ENCODE data around the gene IL11. TPM values are rescaled to one million over a fixed set of nuclear protein-coding genes. Genes with fewer than 3 reads are reported as not detected.

IL11 gene
- total and polyA plus RNA-seq, 2 of the 13 experiments (the other 11 are each of a cell fraction or from before 2014, with no cell fraction given) = 2.5 to 2.9 TPM

DNA sequence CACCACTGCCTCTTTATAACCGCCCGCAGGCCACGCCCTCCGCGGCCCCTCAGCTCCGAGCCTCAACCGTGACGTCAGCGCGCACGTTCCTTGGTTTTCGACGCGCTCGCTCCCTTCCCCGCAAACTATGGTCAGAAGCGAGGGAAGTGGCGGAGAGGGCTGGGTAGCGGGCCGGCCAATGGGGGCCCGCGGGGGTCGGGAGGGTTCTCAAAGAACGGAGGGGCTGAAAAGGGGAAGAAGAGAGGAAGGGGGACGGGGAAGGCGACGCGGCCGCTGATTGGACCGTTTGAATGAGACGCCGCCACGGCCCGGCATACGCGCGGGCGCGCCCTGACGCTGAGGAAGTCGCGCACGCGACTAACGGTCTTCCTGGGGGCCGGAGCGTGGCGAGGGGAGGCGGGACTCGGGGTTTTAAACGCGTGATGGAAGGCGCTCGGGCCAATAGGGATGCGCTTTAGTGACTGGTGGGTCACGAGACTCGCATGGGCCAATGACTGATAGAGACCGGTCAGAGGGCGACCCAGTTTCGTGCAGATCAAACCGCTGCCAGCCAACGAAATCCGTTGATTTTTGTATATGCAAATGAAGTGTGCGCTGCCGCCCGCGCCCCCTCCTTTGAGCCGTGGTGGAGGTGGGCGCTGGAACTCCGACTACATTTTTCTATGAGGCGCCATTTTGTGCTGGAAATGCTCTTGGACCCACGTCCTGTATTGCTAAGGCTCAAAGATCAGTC is 37.7 kb upstream of the IL11 start (continued):
- peak; percentile 69; the same call in 1 of the 2 replicates for TF ChIP-seq CBFB (CRISPR knock-in tag; IDR thresholded peaks at IDR 0.05)
- peak; percentile 98 for TF ChIP-seq CREB1 (IDR thresholded peaks at IDR 0.05)
- TF ChIP-seq CREB1 (CRISPR knock-in tag; IDR thresholded peaks at IDR 0.05) = peak; percentile 94
- peak; percentile 55; the same call in 1 of the 2 replicates for TF ChIP-seq ZHX1 (CRISPR knock-in tag; IDR thresholded peaks at IDR 0.05; ENCODE audit: low read depth)
- TF ChIP-seq HOXA9 (CRISPR knock-in tag; IDR thresholded peaks at IDR 0.05; ENCODE audit: borderline replicate concordance) = peak; percentile 81; the same call in 1 of the 2 replicates
- no peak for TF ChIP-seq HIVEP1 (CRISPR knock-in tag; IDR thresholded peaks at IDR 0.05)
- peak; percentile 49 for TF ChIP-seq TEAD3 (CRISPR knock-in tag; optimal IDR thresholded peaks at IDR 0.05; ENCODE audit: borderline replicate concordance)
- TF ChIP-seq, protein P1, sequence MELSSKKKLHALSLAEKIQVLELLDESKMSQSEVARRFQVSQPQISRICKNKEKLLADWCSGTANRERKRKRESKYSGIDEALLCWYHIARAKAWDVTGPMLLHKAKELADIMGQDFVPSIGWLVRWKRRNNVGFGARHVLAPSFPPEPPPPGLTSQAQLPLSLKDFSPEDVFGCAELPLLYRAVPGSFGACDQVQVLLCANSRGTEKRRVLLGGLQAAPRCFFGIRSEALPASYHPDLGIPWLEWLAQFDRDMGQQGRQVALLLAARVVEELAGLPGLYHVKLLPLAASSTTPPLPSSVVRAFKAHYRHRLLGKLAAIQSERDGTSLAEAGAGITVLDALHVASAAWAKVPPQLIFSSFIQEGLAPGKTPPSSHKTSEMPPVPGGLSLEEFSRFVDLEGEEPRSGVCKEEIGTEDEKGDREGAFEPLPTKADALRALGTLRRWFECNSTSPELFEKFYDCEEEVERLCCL (CRISPR knock-in tag; IDR thresholded peaks at IDR 0.05; ENCODE audit: borderline replicate concordance) = no peak
- TF ChIP-seq HMG20B (CRISPR knock-in tag; conservative IDR thresholded peaks at IDR 0.05) = no peak
- no peak for TF ChIP-seq NBN (conservative IDR thresholded peaks at IDR 0.05)
- TF ChIP-seq, protein P2, sequence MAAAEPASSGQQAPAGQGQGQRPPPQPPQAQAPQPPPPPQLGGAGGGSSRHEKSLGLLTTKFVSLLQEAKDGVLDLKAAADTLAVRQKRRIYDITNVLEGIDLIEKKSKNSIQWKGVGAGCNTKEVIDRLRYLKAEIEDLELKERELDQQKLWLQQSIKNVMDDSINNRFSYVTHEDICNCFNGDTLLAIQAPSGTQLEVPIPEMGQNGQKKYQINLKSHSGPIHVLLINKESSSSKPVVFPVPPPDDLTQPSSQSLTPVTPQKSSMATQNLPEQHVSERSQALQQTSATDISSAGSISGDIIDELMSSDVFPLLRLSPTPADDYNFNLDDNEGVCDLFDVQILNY (CRISPR knock-in tag; conservative IDR thresholded peaks at IDR 0.05) = no peak
- 0 out of 2 replicates have a peak, but pooled peaks have one; percentile 61 for TF ChIP-seq ZNF224 (CRISPR knock-in tag; IDR thresholded peaks at IDR 0.05)
- TF ChIP-seq SP4 (CRISPR knock-in tag; IDR thresholded peaks at IDR 0.05) = peak; percentile 77
- TF ChIP-seq SP2 (CRISPR knock-in tag; IDR thresholded peaks at IDR 0.05) = peak; percentile 82
- 0 out of 2 replicates have a peak, but pooled peaks have one; percentile 31 for TF ChIP-seq ZNF280D (CRISPR knock-in tag; IDR thresholded peaks at IDR 0.05)
- TF ChIP-seq SP5 (CRISPR knock-in tag; IDR thresholded peaks at IDR 0.05; ENCODE audit: borderline replicate concordance, low read depth) = no peak
- 0 out of 2 replicates have a peak, but pooled peaks have one; percentile 9 for TF ChIP-seq ZNF546 (CRISPR knock-in tag; conservative IDR thresholded peaks at IDR 0.05)
- 0 out of 2 replicates have a peak, but pooled peaks have one; percentile 31 for TF ChIP-seq ZNF775 (CRISPR knock-in tag; IDR thresholded peaks at IDR 0.05; ENCODE audit: borderline replicate concordance)
- TF ChIP-seq ZNF563 (CRISPR knock-in tag; IDR thresholded peaks at IDR 0.05) = peak; percentile 68; the same call in 1 of the 2 replicates
- peak; percentile 27; the same call in 1 of the 2 replicates for TF ChIP-seq ELF3 (CRISPR knock-in tag; IDR thresholded peaks at IDR 0.05)
- TF ChIP-seq MAX (IDR thresholded peaks at IDR 0.05) = peak; percentile 96
